Caco-2 (cell line): ENCODE measurements around the gene HDAC9. TPM values are rescaled to one million over a fixed set of nuclear protein-coding genes. Genes with fewer than 3 reads are reported as not detected.

Experiments used
- BruUV-seq: library from RNA; stranded (reverse); fragments of 400-500 nt; replicated peaks from 2 replicates; lab custom pipeline; 2021; lab: Mats Ljungman, UMichigan
- CTCF ChIA-PET: fragments of 300-600 bp; sonication (Branson Sonifier 250); formaldehyde crosslinking; loops from one replicate; lab custom pipeline; 2022; ENCODE audit warnings: antibody characterized with exemption; lab: Charles Lee
- POLR2A ChIA-PET: fragments of 300-600 bp; sonication (Branson Sonifier 250); formaldehyde crosslinking; loops from one replicate; lab custom pipeline; 2022; ENCODE audit warnings: antibody characterized with exemption; lab: Charles Lee
- DNase-seq, 2 experiments: peaks; one replicate each; pipeline versions ENCODE4 v3.0.0 to v3.0.0-alpha.2; 2020 to 2022
- H3K27me3 ChIP-seq: replicated peaks from 2 replicates; pipeline ENCODE4 v1.6.0; 2011; ENCODE audit warnings: low read length; ENCODE audit not compliant: control insufficient read depth, insufficient read depth
- H3K36me3 ChIP-seq: 2 replicates; pipeline ENCODE4 v1.5.1; 2011; ENCODE audit warnings: low read length; ENCODE audit not compliant: control insufficient read depth, insufficient read depth
- H3K4me1 ChIP-seq: fragments of 250-450 bp; sonication (Bioruptor Pico); 2 replicates; pipeline ENCODE4 v1.5.1; 2020; ENCODE audit warnings: mild to moderate bottlenecking
- H3K4me3 ChIP-seq: 2 replicates; pipeline ENCODE4 v1.5.1; 2011; ENCODE audit warnings: low read depth, mild to moderate bottlenecking, control low read depth, low read length
- H3K9me3 ChIP-seq: fragments of 250-450 bp; sonication (Bioruptor Pico); 2 replicates; pipeline ENCODE4 v1.5.1; 2020; ENCODE audit warnings: mild to moderate bottlenecking, moderate library complexity
- H3K27ac Mint-ChIP-seq: one replicate; pipeline ENCODE4 v1.8.0; 2022; ENCODE audit warnings: mixed read lengths; ENCODE audit not compliant: unreplicated experiment
- H3K27me3 Mint-ChIP-seq: one replicate; pipeline ENCODE4 v1.8.0; 2022; ENCODE audit warnings: mixed read lengths; ENCODE audit not compliant: insufficient read depth, unreplicated experiment
- H3K36me3 Mint-ChIP-seq: one replicate; pipeline ENCODE4 v1.8.0; 2022; ENCODE audit warnings: mild to moderate bottlenecking, mixed read lengths; ENCODE audit not compliant: insufficient read depth, unreplicated experiment
- H3K4me1 Mint-ChIP-seq: one replicate; pipeline ENCODE4 v1.8.0; 2022; ENCODE audit warnings: low read depth, mixed read lengths; ENCODE audit not compliant: unreplicated experiment
- H3K4me3 Mint-ChIP-seq: one replicate; pipeline ENCODE4 v1.8.0; 2022; ENCODE audit warnings: mild to moderate bottlenecking, moderate library complexity, mixed read lengths; ENCODE audit not compliant: unreplicated experiment
- H3K9me3 Mint-ChIP-seq: one replicate; pipeline ENCODE4 v1.8.0; 2022; ENCODE audit warnings: mixed read lengths; ENCODE audit not compliant: unreplicated experiment
- CTCF ChIP-seq, 2 experiments: fragments of 200-600 bp in 1 of 2; IDR thresholded peaks; 1 replicate in 1 of 2; 2 replicates in 1 of 2; pipeline versions ENCODE4 v1.5.1 to v1.8.0; 2011 to 2022; ENCODE audit warnings: antibody characterized with exemption in 1 of 2, control low read depth in 1 of 2, inconsistent platforms in 1 of 2, low read depth in 1 of 2, low read length in 1 of 2, mild to moderate bottlenecking in 1 of 2, moderate library complexity in 1 of 2; ENCODE audit not compliant: insufficient read depth in 1 of 2, severe bottlenecking in 1 of 2, unreplicated experiment in 1 of 2
- intact Hi-C: fragments of 100-400 bp; cut with micrococcal nuclease; formaldehyde crosslinking; loops from one replicate; pipeline ENCODE4 v1.10.0; 2022; ENCODE audit not compliant: unreplicated experiment
- total RNA-seq: library from RNA; stranded (reverse); gene quantifications from 2 replicates; pipeline ENCODE4 v1.2.3, GENCODE V29; 2022

HDAC9 gene
- total RNA-seq, 1 experiment from 2014 or later, result 0.27 TPM

- H3K9me3 Mint-ChIP-seq, result no peaks in the 10 kb centered on the region
- ChIA-PET POLR2A (no interaction called here), CTCF (no interaction called here)
- no peaks in the 10 kb centered on the region for H3K4me1 Mint-ChIP-seq
- H3K27ac Mint-ChIP-seq, result no peak overlapping the region
- no peak overlapping the region for H3K4me3 ChIP-seq
- H3K27me3 Mint-ChIP-seq, result peaks cover 2% of the 10 kb centered on the region
- H3K27me3 ChIP-seq, result no peaks in the 10 kb centered on the region
- no peaks in the 10 kb centered on the region for H3K36me3 Mint-ChIP-seq
- intact Hi-C loops, result no loop called here
- no peaks in the 10 kb centered on the region for H3K4me1 ChIP-seq
- DNase-seq, result no peak
- H3K9me3 ChIP-seq, result no peaks in the 10 kb centered on the region
- TF ChIP-seq CTCF (IDR thresholded peaks at IDR 0.05; ENCODE audit: insufficient read depth in 1 of 2, low read depth in 1 of 2, low read length in 1 of 2, severe bottlenecking in 1 of 2, unreplicated experiment in 1 of 2), result no peak
- no peak overlapping the region for H3K4me3 Mint-ChIP-seq
- no TSS peak for BruUV-seq
- H3K36me3 ChIP-seq, result no peaks in the 10 kb centered on the region
Measured at GRCh38 chr7:18806177-18806576, 310.6 kb downstream of the HDAC9 start.

- no TSS peak for BruUV-seq
- Histone ChIP-seq H3K4me1 (no peaks in the 10 kb centered on the region), H3K4me3 (no peak overlapping the region), H3K27me3 (no peaks in the 10 kb centered on the region), H3K36me3 (no peaks in the 10 kb centered on the region), H3K9me3 (no peaks in the 10 kb centered on the region)
- no peak for DNase-seq
- no peak for TF ChIP-seq CTCF (IDR thresholded peaks at IDR 0.05; ENCODE audit: insufficient read depth in 1 of 2, low read depth in 1 of 2, low read length in 1 of 2, severe bottlenecking in 1 of 2, unreplicated experiment in 1 of 2)
- ChIA-PET CTCF (no interaction called here), POLR2A (no interaction called here)
- Mint-ChIP-seq H3K27ac (no peak overlapping the region), H3K4me3 (no peak overlapping the region), H3K36me3 (no peaks in the 10 kb centered on the region), H3K4me1 (no peaks in the 10 kb centered on the region), H3K27me3 (peaks cover 2% of the 10 kb centered on the region), H3K9me3 (peaks cover 8% of the 10 kb centered on the region)
- intact Hi-C loops, result no loop called here
Measured at GRCh38 chr7:18808026-18808425, 312.5 kb downstream of the HDAC9 start.

- H3K9me3 ChIP-seq, result no peaks in the 10 kb centered on the region
- H3K9me3 Mint-ChIP-seq, result peaks cover 10% of the 10 kb centered on the region
- DNase-seq, result no peak
- no peaks in the 10 kb centered on the region for H3K27me3 ChIP-seq
- intact Hi-C loops, result no loop called here
- no TSS peak for BruUV-seq
- no peaks in the 10 kb centered on the region for H3K36me3 Mint-ChIP-seq
- TF ChIP-seq CTCF (IDR thresholded peaks at IDR 0.05; ENCODE audit: insufficient read depth in 1 of 2, low read depth in 1 of 2, low read length in 1 of 2, severe bottlenecking in 1 of 2, unreplicated experiment in 1 of 2), result no peak
- ChIA-PET POLR2A (no interaction called here), CTCF (no interaction called here)
- H3K4me1 Mint-ChIP-seq, result no peaks in the 10 kb centered on the region
- H3K4me3 Mint-ChIP-seq, result no peak overlapping the region
- no peaks in the 10 kb centered on the region for H3K36me3 ChIP-seq
- H3K4me3 ChIP-seq, result no peak overlapping the region
- H3K4me1 ChIP-seq, result no peaks in the 10 kb centered on the region
- no peaks in the 10 kb centered on the region for H3K27me3 Mint-ChIP-seq
- no peak overlapping the region for H3K27ac Mint-ChIP-seq
Measured at GRCh38 chr7:18815261-18815960, 319.9 kb downstream of the HDAC9 start.
